ENCODE results near the gene SLC2A14.
"Not testable (repeated sequence)": the region's sequence is repeated elsewhere in the genome, so short reads cannot be mapped to it uniquely, and the experiment has no call there.

Gene SLC2A14

GRCh38 chr12:7872566-7873319, at the start of gene SLC2A14:
Gene SLC2A14, minus strand, starts transcription at chr12:7872915. Its CDS starts 3,035 bp downstream, at chr12:7869880.
- Histone ChIP-seq H3K9ac (ENCODE audit: low read length) (no peak within 1 kb of the TSS), H3K4me1 (ENCODE audit: insufficient read depth, low read length) (no peaks in the 10 kb centered on the region), H3K27me3 (ENCODE audit: control insufficient read depth in 1 of 2, insufficient read depth in 2 of 2, low read length in 2 of 2) (peaks cover 16 to 22% of the 10 kb centered on the region in 2 donors), H3K36me3 (ENCODE audit: insufficient read depth, low read length) (no peaks in the 10 kb centered on the region), H3K27ac (ENCODE audit: low read depth, low read length) (no peak within 1 kb of the TSS), H3K9me3 (ENCODE audit: low read length) (no peaks in the 10 kb centered on the region), H3K4me3 (ENCODE audit: low read depth in 1 of 2, low read length in 2 of 2) (no peak within 1 kb of the TSS)

- H3K9ac ChIP-seq (ENCODE audit: low read length); H3K27ac ChIP-seq (ENCODE audit: low read depth, low read length); H3K4me3 ChIP-seq (ENCODE audit: low read depth in 1 of 2, low read length in 2 of 2); H3K27me3 ChIP-seq (ENCODE audit: control insufficient read depth in 1 of 2, insufficient read depth in 2 of 2, low read length in 2 of 2); H3K9me3 ChIP-seq (ENCODE audit: low read length); H3K4me1 ChIP-seq (ENCODE audit: insufficient read depth, low read length): not testable (repeated sequence)
- H3K36me3 ChIP-seq (ENCODE audit: insufficient read depth, low read length): peaks cover 25% of the 10 kb centered on the region
Observed at GRCh38 chr12:7921181-7921580, 48.5 kb upstream of the SLC2A14 start.

- not testable (repeated sequence) for H3K4me1 ChIP-seq (ENCODE audit: insufficient read depth, low read length); H3K27ac ChIP-seq (ENCODE audit: low read depth, low read length); H3K9ac ChIP-seq (ENCODE audit: low read length); H3K27me3 ChIP-seq (ENCODE audit: control insufficient read depth in 1 of 2, insufficient read depth in 2 of 2, low read length in 2 of 2); H3K4me3 ChIP-seq (ENCODE audit: low read depth in 1 of 2, low read length in 2 of 2); H3K9me3 ChIP-seq (ENCODE audit: low read length)
- peaks cover 13% of the 10 kb centered on the region for H3K36me3 ChIP-seq (ENCODE audit: insufficient read depth, low read length)
Observed at GRCh38 chr12:7918268-7918590, 45.5 kb upstream of the SLC2A14 start.

GRCh38 chr12:7917392-7918267, 44.9 kb upstream of the SLC2A14 start:
- Histone ChIP-seq H3K36me3 (ENCODE audit: insufficient read depth, low read length) (peaks cover 12% of the 10 kb centered on the region), H3K9ac (ENCODE audit: low read length) (no peak overlapping the region), H3K27ac (ENCODE audit: low read depth, low read length) (no peak overlapping the region), H3K27me3 (ENCODE audit: control insufficient read depth in 1 of 2, insufficient read depth in 2 of 2, low read length in 2 of 2) (no peaks in the 10 kb centered on the region), H3K4me3 (ENCODE audit: low read depth in 1 of 2, low read length in 2 of 2) (no peak overlapping the region), H3K9me3 (ENCODE audit: low read length) (no peaks in the 10 kb centered on the region), H3K4me1 (ENCODE audit: insufficient read depth, low read length) (no peaks in the 10 kb centered on the region)

- no peaks in the 10 kb centered on the region for H3K9me3 ChIP-seq (ENCODE audit: low read length)
- no peak overlapping the region for H3K27ac ChIP-seq (ENCODE audit: low read depth, low read length)
- no peak overlapping the region for H3K9ac ChIP-seq (ENCODE audit: low read length)
- H3K4me3 ChIP-seq (ENCODE audit: low read depth in 1 of 2, low read length in 2 of 2): no peak overlapping the region
- H3K4me1 ChIP-seq (ENCODE audit: insufficient read depth, low read length): no peaks in the 10 kb centered on the region
- no peaks in the 10 kb centered on the region for H3K27me3 ChIP-seq (ENCODE audit: control insufficient read depth in 1 of 2, insufficient read depth in 2 of 2, low read length in 2 of 2)
- peaks cover 5% of the 10 kb centered on the region for H3K36me3 ChIP-seq (ENCODE audit: insufficient read depth, low read length)
Observed at GRCh38 chr12:7916936-7917335, 44.2 kb upstream of the SLC2A14 start.

GRCh38 chr12:7915661-7916403, 43.1 kb upstream of the SLC2A14 start:
- Histone ChIP-seq H3K4me3 (ENCODE audit: low read depth in 1 of 2, low read length in 2 of 2) (no peak overlapping the region), H3K27ac (ENCODE audit: low read depth, low read length) (no peak overlapping the region), H3K9ac (ENCODE audit: low read length) (no peak overlapping the region), H3K36me3 (ENCODE audit: insufficient read depth, low read length) (no peaks in the 10 kb centered on the region), H3K9me3 (ENCODE audit: low read length) (no peaks in the 10 kb centered on the region), H3K4me1 (ENCODE audit: insufficient read depth, low read length) (no peaks in the 10 kb centered on the region), H3K27me3 (ENCODE audit: control insufficient read depth in 1 of 2, insufficient read depth in 2 of 2, low read length in 2 of 2) (no peaks in the 10 kb centered on the region)

- H3K27ac ChIP-seq (ENCODE audit: low read depth, low read length); H3K4me3 ChIP-seq (ENCODE audit: low read depth in 1 of 2, low read length in 2 of 2); H3K9me3 ChIP-seq (ENCODE audit: low read length); H3K36me3 ChIP-seq (ENCODE audit: insufficient read depth, low read length); H3K4me1 ChIP-seq (ENCODE audit: insufficient read depth, low read length); H3K27me3 ChIP-seq (ENCODE audit: control insufficient read depth in 1 of 2, insufficient read depth in 2 of 2, low read length in 2 of 2); H3K9ac ChIP-seq (ENCODE audit: low read length): not testable (repeated sequence)
Observed at GRCh38 chr12:7910106-7910505, 37.4 kb upstream of the SLC2A14 start.

GRCh38 chr12:7907009-7907408, 34.3 kb upstream of the SLC2A14 start:
- H3K4me1 ChIP-seq (ENCODE audit: insufficient read depth, low read length): no peaks in the 10 kb centered on the region
- no peak overlapping the region for H3K4me3 ChIP-seq (ENCODE audit: low read depth in 1 of 2, low read length in 2 of 2)
- H3K27ac ChIP-seq (ENCODE audit: low read depth, low read length): no peak overlapping the region
- H3K9me3 ChIP-seq (ENCODE audit: low read length): no peaks in the 10 kb centered on the region
- no peak overlapping the region for H3K9ac ChIP-seq (ENCODE audit: low read length)
- H3K27me3 ChIP-seq (ENCODE audit: control insufficient read depth in 1 of 2, insufficient read depth in 2 of 2, low read length in 2 of 2): no peaks in the 10 kb centered on the region
- H3K36me3 ChIP-seq (ENCODE audit: insufficient read depth, low read length): no peaks in the 10 kb centered on the region

GRCh38 chr12:7906303-7906702, 33.6 kb upstream of the SLC2A14 start:
- H3K4me3 ChIP-seq (ENCODE audit: low read depth in 1 of 2, low read length in 2 of 2); H3K27me3 ChIP-seq (ENCODE audit: control insufficient read depth in 1 of 2, insufficient read depth in 2 of 2, low read length in 2 of 2); H3K9me3 ChIP-seq (ENCODE audit: low read length); H3K27ac ChIP-seq (ENCODE audit: low read depth, low read length); H3K4me1 ChIP-seq (ENCODE audit: insufficient read depth, low read length); H3K9ac ChIP-seq (ENCODE audit: low read length); H3K36me3 ChIP-seq (ENCODE audit: insufficient read depth, low read length): not testable (repeated sequence)

GRCh38 chr12:7905600-7906125, 32.9 kb upstream of the SLC2A14 start:
- H3K27ac ChIP-seq (ENCODE audit: low read depth, low read length); H3K27me3 ChIP-seq (ENCODE audit: control insufficient read depth in 1 of 2, insufficient read depth in 2 of 2, low read length in 2 of 2): not testable (repeated sequence)

GRCh38 chr12:7905071-7905470, 32.4 kb upstream of the SLC2A14 start:
- no peaks in the 10 kb centered on the region for H3K27me3 ChIP-seq (ENCODE audit: control insufficient read depth in 1 of 2, insufficient read depth in 2 of 2, low read length in 2 of 2)
- no peak overlapping the region for H3K27ac ChIP-seq (ENCODE audit: low read depth, low read length)
- no peak overlapping the region for H3K4me3 ChIP-seq (ENCODE audit: low read depth in 1 of 2, low read length in 2 of 2)
- H3K9me3 ChIP-seq (ENCODE audit: low read length): no peaks in the 10 kb centered on the region
- no peaks in the 10 kb centered on the region for H3K36me3 ChIP-seq (ENCODE audit: insufficient read depth, low read length)
- H3K9ac ChIP-seq (ENCODE audit: low read length): no peak overlapping the region
- H3K4me1 ChIP-seq (ENCODE audit: insufficient read depth, low read length): no peaks in the 10 kb centered on the region

More at GRCh38 chr12:7905600-7906125, 32.9 kb upstream of the SLC2A14 start:
- H3K36me3 ChIP-seq (ENCODE audit: insufficient read depth, low read length); H3K4me3 ChIP-seq (ENCODE audit: low read depth in 1 of 2, low read length in 2 of 2); H3K4me1 ChIP-seq (ENCODE audit: insufficient read depth, low read length); H3K9me3 ChIP-seq (ENCODE audit: low read length); H3K9ac ChIP-seq (ENCODE audit: low read length): not testable (repeated sequence)

All from muscle layer of colon (tissue), 2 donors.